ENCODE results near the gene EEF1E1. TPM values are rescaled to one million over a fixed set of nuclear protein-coding genes. Genes with fewer than 3 reads are reported as not detected.

Gene EEF1E1
- total RNA-seq, 1 donor from 2014 or later = 119 TPM

DNA sequence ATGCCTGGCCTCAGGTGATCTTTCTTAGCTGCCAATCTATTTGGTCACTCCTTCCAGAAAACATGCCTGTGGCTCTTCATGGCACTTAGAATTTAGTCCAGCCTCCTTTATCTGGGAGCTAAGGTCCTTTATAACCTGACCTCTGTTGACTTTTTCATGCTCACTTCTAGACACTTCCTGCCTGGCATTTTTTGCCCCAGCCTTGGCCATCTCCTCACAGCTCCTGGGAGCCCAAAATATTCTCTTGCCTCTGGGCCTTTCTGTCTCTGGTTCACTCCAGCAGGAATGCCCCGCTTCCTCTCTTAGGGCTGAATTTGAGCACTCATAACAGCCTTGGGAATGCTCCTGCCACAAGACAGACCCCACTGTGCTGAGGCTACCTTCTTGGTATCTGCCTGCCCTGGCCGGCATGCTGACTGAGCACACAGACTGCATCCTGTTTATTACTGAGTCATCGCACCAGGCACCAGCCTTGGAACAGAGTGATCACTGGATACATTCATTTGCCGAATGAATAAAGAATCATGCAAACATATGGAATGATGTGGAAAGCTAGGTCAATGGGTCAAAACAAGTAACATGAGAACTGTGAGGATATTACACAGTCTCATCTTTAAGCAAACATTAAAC is 5.8 kb upstream of the EEF1E1 start:
- no peak overlapping the region for H3K4me3 ChIP-seq
- no peaks in the 10 kb centered on the region for H3K79me2 ChIP-seq (ENCODE audit: low read depth)

DNA sequence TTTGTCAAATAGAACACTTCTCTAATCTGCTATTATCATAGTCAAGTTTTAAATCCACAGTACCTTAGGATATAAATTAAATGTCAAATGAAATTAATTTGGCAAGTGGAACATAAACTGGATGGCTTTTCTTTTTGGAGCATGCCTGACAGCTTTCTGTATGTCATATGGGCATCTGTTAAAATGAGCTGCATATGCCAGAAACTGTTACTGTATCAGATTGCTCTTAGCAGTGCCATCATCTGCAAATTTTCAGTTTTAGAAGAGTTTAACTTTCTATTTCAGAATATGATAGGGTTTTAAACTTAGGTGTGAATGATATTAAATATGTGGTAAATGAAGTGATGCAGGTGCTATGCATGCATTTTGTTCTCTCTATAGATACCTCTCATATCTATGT is 3.4 kb upstream of the EEF1E1 start:
- H3K4me1 Mint-ChIP-seq = peaks cover 9% of the 10 kb centered on the region
- no peak for TF ChIP-seq EZH2 (IDR thresholded peaks at IDR 0.05)
- no peak overlapping the region for H3K27ac ChIP-seq
- DNase-seq (ENCODE audit: low spot score) = no peak
- no peak overlapping the region for H3K4me2 ChIP-seq
- H3K36me3 ChIP-seq = no peaks in the 10 kb centered on the region
- no peaks in the 10 kb centered on the region for H3K36me3 Mint-ChIP-seq
- no peak overlapping the region for H3K4me3 Mint-ChIP-seq
- H3K9me3 Mint-ChIP-seq = peaks cover 2% of the 10 kb centered on the region
- no peak overlapping the region for H2AFZ ChIP-seq (replicated peaks)
- H3K27me3 Mint-ChIP-seq (ENCODE audit: insufficient read depth, low read depth) = peaks cover 5% of the 10 kb centered on the region
- H3K79me2 ChIP-seq (ENCODE audit: low read depth) = peaks cover 15% of the 10 kb centered on the region
- no peak overlapping the region for H3K4me3 ChIP-seq
- H4K20me1 ChIP-seq (ENCODE audit: low read depth) = no peaks in the 10 kb centered on the region
- peaks cover 4% of the 10 kb centered on the region for H3K4me1 ChIP-seq
- no peaks in the 10 kb centered on the region for H3K27me3 ChIP-seq
- no peaks in the 10 kb centered on the region for H3F3A ChIP-seq (ENCODE audit: low read depth)
- no peak overlapping the region for H3K27ac Mint-ChIP-seq
- H3K9ac ChIP-seq = no peak overlapping the region
- no peaks in the 10 kb centered on the region for H3K9me3 ChIP-seq (ENCODE audit: low read depth)

More for the DNA sequence above, 5.8 kb upstream of the EEF1E1 start:
- peaks cover 2% of the 10 kb centered on the region for H3K4me1 Mint-ChIP-seq
- H3K9me3 Mint-ChIP-seq = peaks cover 2% of the 10 kb centered on the region
- Histone ChIP-seq H2AFZ (replicated peaks) (no peak overlapping the region), H3K36me3 (no peaks in the 10 kb centered on the region), H3K9ac (no peak overlapping the region), H3K27ac (no peak overlapping the region), H3F3A (ENCODE audit: low read depth) (no peaks in the 10 kb centered on the region), H3K27me3 (no peaks in the 10 kb centered on the region), H3K9me3 (ENCODE audit: low read depth) (no peaks in the 10 kb centered on the region), H4K20me1 (ENCODE audit: low read depth) (no peaks in the 10 kb centered on the region), H3K4me2 (no peak overlapping the region), H3K4me1 (peaks cover 3% of the 10 kb centered on the region)
- H3K36me3 Mint-ChIP-seq = no peaks in the 10 kb centered on the region
- H3K27me3 Mint-ChIP-seq (ENCODE audit: insufficient read depth, low read depth) = peaks cover 5% of the 10 kb centered on the region
- TF ChIP-seq EZH2phosphoT487 (IDR thresholded peaks at IDR 0.05) (no peak), EZH2 (IDR thresholded peaks at IDR 0.05) (no peak)
- TF ChIP-seq, protein P1, sequence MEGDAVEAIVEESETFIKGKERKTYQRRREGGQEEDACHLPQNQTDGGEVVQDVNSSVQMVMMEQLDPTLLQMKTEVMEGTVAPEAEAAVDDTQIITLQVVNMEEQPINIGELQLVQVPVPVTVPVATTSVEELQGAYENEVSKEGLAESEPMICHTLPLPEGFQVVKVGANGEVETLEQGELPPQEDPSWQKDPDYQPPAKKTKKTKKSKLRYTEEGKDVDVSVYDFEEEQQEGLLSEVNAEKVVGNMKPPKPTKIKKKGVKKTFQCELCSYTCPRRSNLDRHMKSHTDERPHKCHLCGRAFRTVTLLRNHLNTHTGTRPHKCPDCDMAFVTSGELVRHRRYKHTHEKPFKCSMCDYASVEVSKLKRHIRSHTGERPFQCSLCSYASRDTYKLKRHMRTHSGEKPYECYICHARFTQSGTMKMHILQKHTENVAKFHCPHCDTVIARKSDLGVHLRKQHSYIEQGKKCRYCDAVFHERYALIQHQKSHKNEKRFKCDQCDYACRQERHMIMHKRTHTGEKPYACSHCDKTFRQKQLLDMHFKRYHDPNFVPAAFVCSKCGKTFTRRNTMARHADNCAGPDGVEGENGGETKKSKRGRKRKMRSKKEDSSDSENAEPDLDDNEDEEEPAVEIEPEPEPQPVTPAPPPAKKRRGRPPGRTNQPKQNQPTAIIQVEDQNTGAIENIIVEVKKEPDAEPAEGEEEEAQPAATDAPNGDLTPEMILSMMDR (IDR thresholded peaks at IDR 0.05) = no peak
- no peak for DNase-seq (ENCODE audit: low spot score)
- peak overlapping the region; percentile 39 for H3K27ac Mint-ChIP-seq
- H3K4me3 Mint-ChIP-seq = no peak overlapping the region

DNA sequence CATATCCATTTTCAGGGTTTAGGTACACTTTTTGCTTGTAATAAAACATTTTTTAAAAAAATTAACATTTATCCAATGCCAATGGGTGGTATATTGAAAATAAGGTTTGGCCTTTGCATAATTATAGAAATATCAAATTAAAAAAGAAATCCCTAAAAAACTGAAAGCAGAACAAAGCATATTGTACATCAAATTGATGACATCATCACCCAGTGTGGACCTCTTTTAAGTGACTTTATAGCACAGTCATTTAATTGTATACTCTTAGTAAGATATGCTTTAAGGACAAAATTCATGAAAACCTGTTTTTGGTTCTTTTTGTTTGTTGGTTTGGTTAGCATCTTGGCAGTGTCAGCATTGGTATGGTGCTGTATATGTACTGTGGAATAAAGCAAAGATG is 1.4 kb upstream of the EEF1E1 start:
- no peak for TF ChIP-seq EZH2 (IDR thresholded peaks at IDR 0.05)
- TF ChIP-seq, protein P1 (IDR thresholded peaks at IDR 0.05) = no peak
- no peak for TF ChIP-seq EZH2phosphoT487 (IDR thresholded peaks at IDR 0.05)
- Histone ChIP-seq H3K4me2 (no peak overlapping the region), H3K79me2 (ENCODE audit: low read depth) (peaks cover 36% of the 10 kb centered on the region), H3K4me1 (peaks cover 5% of the 10 kb centered on the region), H3K27me3 (no peaks in the 10 kb centered on the region), H2AFZ (replicated peaks) (no peak overlapping the region), H3K9me3 (ENCODE audit: low read depth) (no peaks in the 10 kb centered on the region), H3K36me3 (no peaks in the 10 kb centered on the region), H3K4me3 (no peak overlapping the region), H3K27ac (no peak overlapping the region), H3F3A (ENCODE audit: low read depth) (no peaks in the 10 kb centered on the region), H4K20me1 (ENCODE audit: low read depth) (no peaks in the 10 kb centered on the region), H3K9ac (no peak overlapping the region)
- H3K4me3 Mint-ChIP-seq = no peak overlapping the region
- H3K36me3 Mint-ChIP-seq = peaks cover 9% of the 10 kb centered on the region
- no peak overlapping the region for H3K27ac Mint-ChIP-seq
- peaks cover 2% of the 10 kb centered on the region for H3K9me3 Mint-ChIP-seq
- peaks cover 15% of the 10 kb centered on the region for H3K4me1 Mint-ChIP-seq
- peaks cover 5% of the 10 kb centered on the region for H3K27me3 Mint-ChIP-seq (ENCODE audit: insufficient read depth, low read depth)
- DNase-seq (ENCODE audit: low spot score) = no peak

DNA sequence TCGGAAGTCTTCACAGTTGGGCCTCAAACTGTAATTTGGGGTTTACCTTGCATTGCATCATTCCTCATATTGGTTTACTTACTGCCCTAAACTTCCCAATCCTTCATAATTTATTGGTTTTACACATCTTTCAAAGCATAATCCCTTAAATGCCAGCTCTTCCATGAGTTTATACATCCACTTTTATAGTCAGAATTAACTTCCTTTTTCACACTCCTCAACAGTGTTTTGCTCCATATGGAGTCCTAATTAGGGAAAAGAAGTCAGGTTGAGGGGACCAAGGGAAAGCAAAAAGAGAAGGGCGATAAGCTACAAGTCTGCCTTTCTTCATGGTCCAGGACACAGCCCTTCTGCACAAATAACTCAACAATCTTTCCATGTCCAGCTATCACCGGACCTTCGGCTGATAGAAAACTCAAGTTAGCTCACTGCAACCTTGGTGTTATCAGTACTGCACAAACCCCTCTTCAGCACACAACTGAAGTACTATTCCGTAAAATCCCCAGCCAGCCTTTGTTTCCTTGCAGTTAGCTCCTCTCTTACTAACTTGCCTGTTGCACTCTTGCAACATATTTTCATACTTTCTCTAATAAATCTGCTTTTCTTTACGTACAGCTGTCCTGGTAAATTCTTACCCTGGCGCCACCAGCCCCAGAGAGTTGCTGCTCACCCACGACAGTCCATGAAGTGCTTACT is 2.0 kb downstream of the EEF1E1 start:
- Histone ChIP-seq H3K4me1 (peaks cover 5% of the 10 kb centered on the region), H3K4me3 (no peak overlapping the region), H3K27me3 (no peaks in the 10 kb centered on the region), H3K4me2 (no peak overlapping the region), H3F3A (ENCODE audit: low read depth) (no peaks in the 10 kb centered on the region), H3K79me2 (ENCODE audit: low read depth) (peaks cover 70% of the 10 kb centered on the region), H2AFZ (replicated peaks) (no peak overlapping the region), H3K9me3 (ENCODE audit: low read depth) (no peaks in the 10 kb centered on the region), H3K36me3 (peaks cover 20% of the 10 kb centered on the region), H3K27ac (no peak overlapping the region), H4K20me1 (ENCODE audit: low read depth) (peaks cover 15% of the 10 kb centered on the region), H3K9ac (no peak overlapping the region)
- H3K4me1 Mint-ChIP-seq = peaks cover 13% of the 10 kb centered on the region
- no peak overlapping the region for H3K4me3 Mint-ChIP-seq
- peaks cover 2% of the 10 kb centered on the region for H3K27me3 Mint-ChIP-seq (ENCODE audit: insufficient read depth, low read depth)
- H3K9me3 Mint-ChIP-seq = no peaks in the 10 kb centered on the region
- no peak for DNase-seq (ENCODE audit: low spot score)
- TF ChIP-seq, protein P1 (IDR thresholded peaks at IDR 0.05) = no peak
- TF ChIP-seq EZH2 (IDR thresholded peaks at IDR 0.05) = no peak
- no peak for TF ChIP-seq EZH2phosphoT487 (IDR thresholded peaks at IDR 0.05)
- H3K36me3 Mint-ChIP-seq = peaks cover 20% of the 10 kb centered on the region
- H3K27ac Mint-ChIP-seq = no peak overlapping the region

Data from neural progenitor cell (in vitro differentiated cells).